ENCODE data around the gene TREH.

The TREH gene

GRCh38 chr11:118623269-118623655 lies 56.2 kb downstream of the TREH start:
- TF ChIP-seq CTCF (conservative IDR thresholded peaks at IDR 0.05), result no peak
- H3K27ac ChIP-seq, result no peak overlapping the region

GRCh38 chr11:118622376-118623268 lies 56.8 kb downstream of the TREH start:
- TF ChIP-seq CTCF (conservative IDR thresholded peaks at IDR 0.05), result no peak
- 0 out of 2 replicates have a peak overlapping the region, but pooled peaks have one; percentile 78 for H3K27ac ChIP-seq

- TF ChIP-seq CTCF (conservative IDR thresholded peaks at IDR 0.05), result no peak
- peak overlapping the region; percentile 78 for H3K27ac ChIP-seq
Measured at GRCh38 chr11:118621784-118622375, 57.6 kb downstream of the TREH start.

GRCh38 chr11:118621071-118621783 lies 58.2 kb downstream of the TREH start:
- H3K27ac ChIP-seq, result peak overlapping the region; percentile 78
- no peak for TF ChIP-seq CTCF (conservative IDR thresholded peaks at IDR 0.05)

GRCh38 chr11:118620529-118621070 lies 58.9 kb downstream of the TREH start:
- peak overlapping the region; percentile 78 for H3K27ac ChIP-seq
- TF ChIP-seq CTCF (conservative IDR thresholded peaks at IDR 0.05), result no peak

GRCh38 chr11:118619444-118620197 lies 59.8 kb downstream of the TREH start:
- H3K27ac ChIP-seq, result peak overlapping the region; percentile 78; the same call in 1 of the 2 replicates
- no peak for TF ChIP-seq CTCF (conservative IDR thresholded peaks at IDR 0.05)
